Glutamatergic neuron (in vitro differentiated cells): Measurements from ENCODE around the gene MSI2. TPM values are rescaled to one million over a fixed set of nuclear protein-coding genes. Genes with fewer than 3 reads are reported as not detected.
A peak's percentile ranks its signal among the peaks of the same experiment; 100 is the strongest.

Experiments
- DNase-seq: peaks from one replicate; pipeline ENCODE4 v3.0.0; 2022
- H3K27ac Mint-ChIP-seq: one replicate; pipeline ENCODE4 v1.8.0; 2020; ENCODE audit warnings: mild to moderate bottlenecking, mixed read lengths, inconsistent platforms; ENCODE audit not compliant: unreplicated experiment
- H3K27me3 Mint-ChIP-seq: one replicate; pipeline ENCODE4 v1.8.0; 2020; ENCODE audit warnings: mild to moderate bottlenecking, moderate library complexity, mixed read lengths, inconsistent platforms; ENCODE audit not compliant: unreplicated experiment
- H3K36me3 Mint-ChIP-seq: one replicate; pipeline ENCODE4 v1.8.0; 2020; ENCODE audit warnings: mild to moderate bottlenecking, mixed read lengths, inconsistent platforms; ENCODE audit not compliant: unreplicated experiment
- H3K4me1 Mint-ChIP-seq: one replicate; pipeline ENCODE4 v1.8.0; 2020; ENCODE audit warnings: mild to moderate bottlenecking, low read depth, mixed read lengths, inconsistent platforms; ENCODE audit not compliant: unreplicated experiment
- H3K4me3 Mint-ChIP-seq: one replicate; pipeline ENCODE4 v1.8.0; 2020; ENCODE audit warnings: mild to moderate bottlenecking, mixed read lengths, inconsistent platforms; ENCODE audit not compliant: unreplicated experiment
- H3K9me3 Mint-ChIP-seq: one replicate; pipeline ENCODE4 v1.8.0; 2020; ENCODE audit warnings: mild to moderate bottlenecking, moderate library complexity, mixed read lengths, inconsistent platforms; ENCODE audit not compliant: unreplicated experiment
- total RNA-seq: library from RNA; stranded (reverse); fragmentation: NEBNext Ultra II Directional; extraction: Animal tissue kit (Norgen Biotek cat#: 25700); gene quantifications from one replicate; pipeline ENCODE4 v1.2.1, GENCODE V29; 2021; ENCODE audit not compliant: unreplicated experiment
- TF ChIP-seq, protein P1 (sequence below): fragments of 200-600 bp; sonication (generic); IDR thresholded peaks from one replicate; pipeline ENCODE4 v1.5.0; 2021; ENCODE audit not compliant: partially characterized antibody, unreplicated experiment

MSI2 gene
- total RNA-seq, 1 donor from 2014 or later, result 141 TPM

DNA sequence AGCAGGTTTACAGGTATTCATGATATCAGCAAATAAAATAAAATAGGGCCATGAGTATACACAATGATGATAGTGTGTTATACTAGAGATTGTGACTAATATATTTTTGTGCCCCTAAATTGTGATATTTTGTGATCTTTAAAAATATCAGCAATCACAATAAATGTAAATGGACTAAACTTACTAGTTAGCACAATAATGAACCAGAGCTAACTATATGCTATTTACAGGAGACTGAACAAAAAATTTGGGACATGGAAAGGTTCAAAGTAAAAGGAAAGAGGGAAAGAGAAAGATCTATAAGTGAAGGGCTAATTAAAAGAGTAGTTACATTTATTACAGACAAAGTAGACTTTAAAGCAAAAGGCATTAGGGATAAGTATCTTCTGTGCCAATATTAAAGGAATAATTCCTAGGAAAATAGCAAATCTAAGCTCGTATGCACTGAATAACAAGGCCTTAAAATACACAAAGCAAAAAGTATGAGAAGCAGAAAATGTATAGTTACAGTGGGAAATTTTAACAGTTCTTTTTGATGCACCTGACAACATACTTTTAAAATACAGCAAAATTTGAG is 5.0 kb upstream of the MSI2 start:
- Mint-ChIP-seq H3K36me3 (peaks cover 27% of the 10 kb centered on the region), H3K4me3 (no peak overlapping the region), H3K27ac (no peak overlapping the region), H3K4me1 (peaks cover 13% of the 10 kb centered on the region), H3K9me3 (peaks cover 4% of the 10 kb centered on the region), H3K27me3 (no peaks in the 10 kb centered on the region)
- DNase-seq, result no peak
- TF ChIP-seq, protein P1, sequence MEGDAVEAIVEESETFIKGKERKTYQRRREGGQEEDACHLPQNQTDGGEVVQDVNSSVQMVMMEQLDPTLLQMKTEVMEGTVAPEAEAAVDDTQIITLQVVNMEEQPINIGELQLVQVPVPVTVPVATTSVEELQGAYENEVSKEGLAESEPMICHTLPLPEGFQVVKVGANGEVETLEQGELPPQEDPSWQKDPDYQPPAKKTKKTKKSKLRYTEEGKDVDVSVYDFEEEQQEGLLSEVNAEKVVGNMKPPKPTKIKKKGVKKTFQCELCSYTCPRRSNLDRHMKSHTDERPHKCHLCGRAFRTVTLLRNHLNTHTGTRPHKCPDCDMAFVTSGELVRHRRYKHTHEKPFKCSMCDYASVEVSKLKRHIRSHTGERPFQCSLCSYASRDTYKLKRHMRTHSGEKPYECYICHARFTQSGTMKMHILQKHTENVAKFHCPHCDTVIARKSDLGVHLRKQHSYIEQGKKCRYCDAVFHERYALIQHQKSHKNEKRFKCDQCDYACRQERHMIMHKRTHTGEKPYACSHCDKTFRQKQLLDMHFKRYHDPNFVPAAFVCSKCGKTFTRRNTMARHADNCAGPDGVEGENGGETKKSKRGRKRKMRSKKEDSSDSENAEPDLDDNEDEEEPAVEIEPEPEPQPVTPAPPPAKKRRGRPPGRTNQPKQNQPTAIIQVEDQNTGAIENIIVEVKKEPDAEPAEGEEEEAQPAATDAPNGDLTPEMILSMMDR, result no peak

DNA sequence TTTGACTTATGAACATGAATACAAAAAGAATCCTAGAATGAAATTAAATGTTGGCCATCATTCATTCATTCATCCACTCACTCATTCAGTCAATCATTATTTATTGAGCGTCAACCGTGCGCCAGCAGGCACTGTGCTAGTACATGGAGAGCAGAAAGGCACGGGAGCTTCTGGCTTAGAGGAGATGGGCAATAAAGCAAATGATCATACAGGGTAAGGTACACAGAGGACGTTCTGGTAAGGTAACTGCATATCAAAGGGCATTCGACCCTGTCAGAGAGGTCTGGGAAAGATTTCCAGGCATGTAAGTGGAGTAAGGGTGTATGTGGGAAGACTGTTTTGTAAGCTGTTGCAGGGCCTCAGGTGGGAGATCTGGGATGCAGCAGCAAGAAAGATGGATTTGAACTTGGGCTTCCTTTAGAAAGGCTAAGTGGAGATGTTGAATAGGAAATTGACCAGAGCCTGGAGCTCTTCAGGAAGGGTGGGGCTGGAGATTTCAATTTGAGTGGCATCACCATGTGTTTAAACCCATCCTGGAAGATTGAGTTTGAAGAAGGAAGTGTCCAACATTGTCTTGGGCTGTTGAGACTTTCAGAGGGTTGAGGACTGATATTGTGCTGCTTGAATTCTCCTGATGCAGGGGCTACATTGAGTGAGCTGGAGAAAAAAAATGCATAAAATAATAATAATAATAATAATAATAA is 2.8 kb upstream of the MSI2 start:
- DNase-seq, result no peak
- H3K36me3 Mint-ChIP-seq, result peaks cover 20% of the 10 kb centered on the region
- H3K9me3 Mint-ChIP-seq, result peaks cover 8% of the 10 kb centered on the region
- H3K27me3 Mint-ChIP-seq, result peaks cover 10% of the 10 kb centered on the region
- no peak overlapping the region for H3K27ac Mint-ChIP-seq
- TF ChIP-seq, protein P1, result no peak
- peak overlapping the region; percentile 37 for H3K4me3 Mint-ChIP-seq
- H3K4me1 Mint-ChIP-seq, result peaks cover 19% of the 10 kb centered on the region

DNA sequence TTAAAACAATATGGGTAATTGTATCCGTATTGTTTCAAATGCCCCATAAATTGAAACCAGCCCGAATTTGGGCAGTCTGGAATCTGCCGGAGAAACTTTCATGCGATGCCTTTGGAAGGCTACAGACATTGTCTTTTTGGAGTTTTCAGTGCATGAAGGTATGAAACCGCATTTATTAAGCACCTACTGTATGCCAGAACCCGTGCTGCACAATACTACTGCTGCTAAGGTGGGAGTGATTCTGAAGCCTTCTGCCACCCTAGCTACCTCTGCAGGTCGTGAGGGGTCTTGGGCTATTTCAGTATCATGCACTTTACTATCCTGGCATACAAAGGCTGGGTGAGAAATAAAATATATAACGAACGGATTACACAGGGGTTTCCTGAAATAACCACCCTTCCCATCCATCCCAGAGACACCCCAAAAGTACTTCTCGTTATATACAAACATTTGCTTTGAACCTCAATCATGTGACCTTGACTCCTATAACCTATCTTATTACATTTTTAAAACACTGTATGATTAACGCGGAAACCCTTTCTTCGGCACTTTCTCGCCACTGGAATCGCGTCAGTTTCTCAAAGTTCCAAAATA is 1.0 kb upstream of the MSI2 start:
- no peak for DNase-seq
- TF ChIP-seq, protein P1, result no peak
- Mint-ChIP-seq H3K9me3 (peaks cover 7% of the 10 kb centered on the region), H3K27me3 (peaks cover 10% of the 10 kb centered on the region), H3K27ac (peak overlapping the region; percentile 18), H3K4me1 (peaks cover 27% of the 10 kb centered on the region), H3K36me3 (peaks cover 7% of the 10 kb centered on the region), H3K4me3 (peak overlapping the region; percentile 83)

DNA sequence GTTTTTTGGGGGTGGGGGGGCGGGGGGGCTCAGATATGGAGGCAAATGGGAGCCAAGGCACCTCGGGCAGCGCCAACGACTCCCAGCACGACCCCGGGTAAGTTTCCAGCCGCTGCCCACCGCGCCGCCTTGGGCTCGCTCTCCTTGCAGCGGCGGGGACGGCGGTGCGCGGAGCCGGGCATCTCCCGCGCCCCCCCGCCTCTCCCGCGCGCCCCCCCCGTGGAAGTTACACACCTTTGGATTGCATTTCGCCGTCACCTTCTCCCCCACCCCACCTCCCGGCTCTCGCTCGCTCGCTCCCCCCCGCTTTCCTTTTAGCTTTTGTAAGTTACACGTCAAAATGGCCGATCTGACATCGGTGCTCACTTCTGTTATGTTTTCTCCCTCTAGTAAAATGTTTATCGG is 387 bp downstream of the MSI2 start:
- Mint-ChIP-seq H3K9me3 (peaks cover 7% of the 10 kb centered on the region), H3K4me1 (peaks cover 33% of the 10 kb centered on the region), H3K4me3 (peak overlapping the region; percentile 99), H3K27ac (no peak overlapping the region), H3K36me3 (no peaks in the 10 kb centered on the region), H3K27me3 (peaks cover 10% of the 10 kb centered on the region)
- TF ChIP-seq, protein P1, result no peak
- no peak for DNase-seq

DNA sequence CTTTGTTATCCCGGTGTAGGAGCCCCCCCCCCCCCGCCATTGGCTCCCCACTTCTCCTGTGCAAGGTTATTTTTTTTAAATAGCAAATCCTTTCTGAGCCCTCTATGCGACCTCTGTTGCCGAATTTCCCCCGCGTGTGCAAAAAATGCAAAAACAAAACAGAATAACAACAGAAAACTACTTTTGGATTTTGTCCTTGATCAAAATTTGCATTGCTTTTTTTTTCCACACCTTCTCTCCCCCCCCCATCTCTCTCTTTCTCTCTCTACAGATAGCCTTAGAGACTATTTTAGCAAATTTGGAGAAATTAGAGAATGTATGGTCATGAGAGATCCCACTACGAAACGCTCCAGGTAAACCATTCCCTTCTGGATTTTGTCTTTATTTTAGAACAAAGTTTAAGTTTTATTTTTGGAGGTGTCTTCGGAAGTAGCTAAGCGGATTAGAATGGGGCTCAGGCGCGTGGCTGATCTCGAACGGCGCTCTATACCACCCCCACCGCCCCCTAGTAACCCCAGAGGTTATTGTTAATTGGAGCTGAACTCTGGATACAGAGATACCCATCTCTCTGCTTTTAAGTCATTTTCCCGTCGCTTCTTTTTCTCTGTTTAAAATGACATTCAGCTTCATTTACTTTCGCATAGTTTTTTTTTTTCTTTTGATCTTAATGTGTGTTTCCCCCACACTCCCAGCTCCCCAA is 1.0 kb downstream of the MSI2 start:
- Mint-ChIP-seq H3K27me3 (peaks cover 10% of the 10 kb centered on the region), H3K4me1 (peaks cover 33% of the 10 kb centered on the region), H3K4me3 (peak overlapping the region; percentile 99), H3K36me3 (no peaks in the 10 kb centered on the region), H3K27ac (peak overlapping the region; percentile 84), H3K9me3 (peaks cover 7% of the 10 kb centered on the region)
- TF ChIP-seq, protein P1, result no peak
- no peak for DNase-seq
